Measurements from ENCODE around the gene ZNF493.

The ZNF493 gene

DNA sequence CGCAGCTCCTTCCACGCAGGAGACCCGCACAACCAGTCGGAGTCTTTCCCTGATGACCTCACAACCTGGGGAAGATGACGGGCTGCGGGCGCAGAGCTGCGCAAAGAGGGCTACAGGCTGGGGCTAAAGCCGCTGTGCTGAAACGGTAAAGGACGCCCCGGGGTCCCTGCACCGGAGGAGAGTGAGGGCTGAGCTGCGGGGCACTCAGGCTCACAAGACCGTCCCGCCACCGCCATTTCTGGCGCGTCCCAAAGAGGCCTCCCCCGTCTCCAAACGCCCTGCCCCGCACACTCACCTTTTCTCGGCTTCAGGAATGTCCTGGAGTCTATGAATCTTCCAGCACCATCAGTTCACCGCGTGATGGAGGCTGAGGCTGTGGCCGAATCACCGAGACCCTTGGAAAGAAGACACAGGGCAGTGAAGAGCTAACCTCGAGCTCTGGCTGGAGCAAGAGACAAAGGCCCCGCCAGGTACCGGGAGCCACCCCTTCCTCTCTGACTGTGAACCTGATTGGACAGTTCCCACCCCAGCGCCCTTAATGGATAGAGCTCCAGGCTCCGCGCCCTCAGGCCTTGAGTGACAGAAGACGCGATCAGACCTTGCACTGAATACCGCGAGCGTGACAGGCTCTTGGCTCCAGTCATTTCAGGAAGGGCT, 66.6 kb downstream of the ZNF493 start:
- DNase-seq: no peak

DNA sequence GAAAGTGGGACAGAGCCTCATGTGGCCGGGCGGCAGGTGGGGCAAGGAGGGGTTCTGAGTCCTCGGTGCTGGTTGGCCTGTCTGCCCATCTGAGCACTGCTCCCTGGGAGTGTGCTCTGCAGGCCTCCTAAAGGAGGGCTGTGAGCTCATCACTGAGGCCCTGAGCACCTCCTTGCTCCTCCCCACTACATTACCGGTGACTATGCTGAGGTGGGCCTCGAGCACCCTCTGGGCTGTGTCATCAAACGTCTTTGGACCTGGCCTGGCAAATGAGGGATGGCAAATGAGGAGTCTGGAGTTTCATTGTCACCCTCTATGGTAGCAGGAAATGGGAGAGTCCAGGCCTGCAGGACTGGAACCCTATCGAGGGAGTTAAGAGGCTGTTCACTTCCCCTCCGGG, 69.7 kb downstream of the ZNF493 start:
- no peak for DNase-seq

DNA sequence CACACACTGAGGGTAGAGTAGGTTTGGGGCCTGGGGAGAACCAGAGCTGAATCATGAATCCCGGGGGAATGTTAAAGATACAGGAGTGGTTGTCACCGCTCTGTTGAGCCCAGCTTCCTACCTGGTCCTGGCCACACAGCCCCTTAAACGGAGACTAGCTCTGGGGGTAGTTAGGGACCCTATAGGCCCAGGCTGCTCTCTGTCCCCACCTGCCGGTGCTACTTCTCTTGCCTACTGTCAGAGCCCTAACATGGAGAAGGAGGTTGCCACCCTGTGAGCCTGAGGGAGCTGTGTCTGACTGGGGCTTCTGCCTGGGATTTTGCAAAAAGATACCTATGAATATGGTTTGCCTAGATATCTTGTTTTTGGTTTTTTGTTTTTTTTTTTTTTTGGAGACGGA, 71.9 kb downstream of the ZNF493 start:
- no peak for DNase-seq

DNA sequence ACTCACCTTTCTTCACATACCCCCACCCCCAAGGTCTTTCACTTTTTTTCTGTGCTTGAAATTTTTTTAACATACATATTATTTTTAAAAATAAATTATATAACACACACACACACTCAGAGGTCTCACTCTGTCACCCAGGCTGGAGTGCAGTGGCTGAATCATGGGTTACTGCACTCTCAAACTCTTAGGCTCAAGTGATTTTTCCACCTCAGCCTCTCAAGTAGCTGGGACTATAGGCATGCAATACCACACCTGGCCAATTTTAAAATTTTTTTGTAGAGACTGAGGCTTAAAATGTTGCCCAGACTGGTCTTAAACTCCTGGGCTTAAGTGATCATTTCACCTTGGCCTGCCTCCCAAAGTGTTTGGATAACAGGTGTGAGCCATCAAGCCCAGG, 75.6 kb downstream of the ZNF493 start:
- DNase-seq: no peak

DNA sequence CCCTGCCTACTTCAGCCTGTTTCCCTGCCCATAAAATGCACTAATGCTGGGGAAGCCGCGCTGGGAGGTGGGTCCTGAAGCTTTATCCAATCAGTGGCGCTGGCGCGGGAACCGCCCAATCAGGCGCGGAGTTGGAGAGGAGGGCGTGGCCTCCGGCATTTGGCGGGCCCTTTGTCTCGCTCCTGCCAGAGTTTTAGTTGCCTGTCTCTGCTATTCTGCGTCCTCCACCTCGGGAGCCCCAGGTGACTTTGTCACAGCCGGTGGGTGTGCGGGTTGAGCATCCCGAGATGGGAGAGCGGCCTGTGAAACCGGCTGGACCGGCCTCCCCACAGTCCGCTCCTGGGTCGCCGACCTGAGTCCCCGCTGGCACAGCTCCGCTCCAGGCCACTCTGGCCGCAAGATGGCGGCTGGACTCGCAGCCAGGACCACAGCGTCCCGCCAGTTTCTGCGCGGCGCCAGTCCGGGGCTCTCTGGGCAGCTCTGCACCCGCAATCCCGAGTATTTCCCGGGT, 77.8 kb downstream of the ZNF493 start:
- peak; percentile 13 for DNase-seq

Measured in fibroblast of upper back skin (primary cell).